ENCODE data around the gene DUSP1.

Gene DUSP1

DNA sequence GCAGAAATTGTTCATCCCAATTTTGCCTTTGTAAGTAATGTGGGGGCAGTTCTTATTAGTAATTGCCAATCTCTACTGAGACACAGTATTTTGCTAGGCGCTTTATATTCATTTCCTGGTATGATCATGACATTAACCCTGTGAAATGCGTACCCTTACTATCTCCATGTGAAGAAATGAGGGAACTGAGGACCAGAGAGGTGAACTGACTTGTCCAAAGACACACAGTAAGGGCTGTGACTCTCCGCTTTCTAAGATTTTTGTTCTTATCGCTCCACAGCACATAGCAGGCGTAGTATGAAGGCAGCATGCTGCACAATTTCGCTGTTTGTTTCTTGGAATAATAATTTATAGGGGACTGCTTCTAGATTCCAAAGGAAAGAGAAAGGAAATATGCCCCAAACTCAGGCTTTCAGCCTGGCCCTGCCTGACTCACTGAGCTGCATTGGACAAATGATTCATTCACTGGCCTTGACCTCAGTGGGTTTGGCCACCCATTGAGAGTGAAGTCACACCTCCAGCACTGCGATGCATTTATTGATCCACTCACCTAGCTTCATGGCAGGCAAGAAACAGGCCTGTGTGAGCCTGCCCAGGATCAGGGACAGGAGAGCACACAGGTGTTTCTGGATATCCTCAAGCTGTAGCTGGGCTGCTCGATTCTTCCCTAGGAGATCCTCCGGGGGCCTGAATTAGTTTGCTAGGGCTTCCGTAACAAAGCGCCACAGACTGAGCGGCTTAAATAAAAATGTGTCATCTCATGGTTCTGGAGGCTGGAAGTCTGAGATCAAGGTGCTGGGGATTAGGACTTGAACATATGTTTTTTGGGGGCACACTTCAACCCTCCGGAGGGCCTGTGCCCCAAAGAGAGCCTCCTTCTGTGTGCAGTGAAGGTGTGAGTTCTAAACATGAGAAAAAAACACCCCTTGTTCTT, 7.2 kb upstream of the DUSP1 start:
- no peaks in the 10 kb centered on the region for H3K9me3 Mint-ChIP-seq
- no peak for ATAC-seq (replicated peaks)
- H3K36me3 Mint-ChIP-seq: peaks cover 0 to 2% of the 10 kb centered on the region in 2 donors
- H3K27me3 Mint-ChIP-seq: no peaks in the 10 kb centered on the region
- peak overlapping the region; percentile 95 for H3K27ac Mint-ChIP-seq
- H3K4me1 Mint-ChIP-seq: peaks cover 33 to 36% of the 10 kb centered on the region in 2 donors
- peak overlapping the region; percentile 70 to 77 for H3K4me3 Mint-ChIP-seq
- DNase-seq: no peak

GRCh38 chr5:172776235-172776594, 5.2 kb upstream of the DUSP1 start:
- Mint-ChIP-seq H3K27me3 (no peaks in the 10 kb centered on the region), H3K27ac (no peak overlapping the region), H3K4me1 (peaks cover 34 to 52% of the 10 kb centered on the region in 2 donors), H3K4me3 (no peak overlapping the region), H3K36me3 (peaks cover 2 to 3% of the 10 kb centered on the region in 2 donors), H3K9me3 (no peaks in the 10 kb centered on the region)
- DNase-seq (no peak), ATAC-seq (replicated peaks) (no peak)

GRCh38 chr5:172775326-172776234, 4.6 kb upstream of the DUSP1 start:
- Mint-ChIP-seq H3K27ac (peak overlapping the region; percentile 25), H3K4me1 (peaks cover 35 to 57% of the 10 kb centered on the region in 2 donors), H3K9me3 (no peaks in the 10 kb centered on the region), H3K36me3 (peaks cover 2 to 3% of the 10 kb centered on the region in 2 donors), H3K4me3 (no peak overlapping the region), H3K27me3 (no peaks in the 10 kb centered on the region)
- DNase-seq (no peak), ATAC-seq (replicated peaks) (no peak)

DNA sequence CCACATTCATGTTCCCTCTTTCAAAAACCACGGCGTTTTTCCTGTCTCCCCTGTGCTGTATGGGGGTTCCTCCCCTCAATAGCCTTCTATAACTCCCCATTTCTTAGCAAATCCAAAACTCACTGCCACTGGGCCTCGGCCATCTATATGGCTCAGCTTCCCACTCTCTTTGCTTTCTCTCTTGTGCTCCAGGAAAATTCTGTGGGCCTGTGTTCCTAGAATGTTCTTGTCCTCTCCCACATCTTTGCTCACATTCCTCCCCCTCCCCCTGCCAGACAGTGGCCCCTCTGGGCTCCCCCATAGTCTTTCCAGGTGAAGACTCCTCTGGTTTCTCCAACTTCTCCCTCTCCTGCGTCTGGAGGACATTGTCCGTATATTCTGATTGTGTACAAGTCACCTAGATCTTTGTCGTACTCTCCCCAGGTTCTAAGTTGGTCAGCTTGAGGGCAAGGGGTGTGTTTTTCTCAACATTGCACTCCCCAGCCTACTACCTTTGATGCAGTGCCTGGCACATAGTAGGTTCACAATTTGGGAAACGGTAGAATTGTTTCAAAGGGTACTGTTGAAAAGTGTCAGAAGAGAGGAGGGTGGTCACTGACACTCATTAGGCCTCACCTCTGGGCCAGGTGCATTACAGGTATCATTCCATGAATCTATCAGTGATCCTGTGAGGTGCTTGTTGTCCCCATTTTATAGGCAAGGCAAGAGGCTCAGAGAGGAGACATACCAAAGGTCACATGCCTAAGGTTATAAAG, 3.7 kb upstream of the DUSP1 start:
- peak overlapping the region; percentile 43 for H3K27ac Mint-ChIP-seq
- no peaks in the 10 kb centered on the region for H3K9me3 Mint-ChIP-seq
- DNase-seq: no peak
- ATAC-seq (replicated peaks): no peak
- H3K4me1 Mint-ChIP-seq: peaks cover 39 to 64% of the 10 kb centered on the region in 2 donors
- H3K27me3 Mint-ChIP-seq: no peaks in the 10 kb centered on the region
- H3K4me3 Mint-ChIP-seq: no peak overlapping the region
- peaks cover 3% of the 10 kb centered on the region in 2 donors for H3K36me3 Mint-ChIP-seq

GRCh38 chr5:172773481-172774469, 2.8 kb upstream of the DUSP1 start:
- H3K27me3 Mint-ChIP-seq: no peaks in the 10 kb centered on the region
- DNase-seq: peak; percentile 42
- peaks cover 44 to 73% of the 10 kb centered on the region in 2 donors for H3K4me1 Mint-ChIP-seq
- peak overlapping the region; percentile 99 for H3K27ac Mint-ChIP-seq
- ATAC-seq (replicated peaks): peak; percentile 48 to 52
- peaks cover 8 to 11% of the 10 kb centered on the region in 2 donors for H3K36me3 Mint-ChIP-seq
- H3K9me3 Mint-ChIP-seq: no peaks in the 10 kb centered on the region
- H3K4me3 Mint-ChIP-seq: peak overlapping the region; percentile 64 to 70

- peak overlapping the region; percentile 99 for H3K27ac Mint-ChIP-seq
- no peaks in the 10 kb centered on the region for H3K27me3 Mint-ChIP-seq
- H3K4me1 Mint-ChIP-seq: peaks cover 37 to 63% of the 10 kb centered on the region in 2 donors
- ATAC-seq (replicated peaks) (peak; percentile 48 to 56), DNase-seq (peak; percentile 79)
- peak overlapping the region; percentile 91 to 97 for H3K4me3 Mint-ChIP-seq
- H3K9me3 Mint-ChIP-seq: no peaks in the 10 kb centered on the region
- peaks cover 17 to 18% of the 10 kb centered on the region in 2 donors for H3K36me3 Mint-ChIP-seq
Observed at GRCh38 chr5:172772112-172772906, 1.3 kb upstream of the DUSP1 start.

- Mint-ChIP-seq H3K4me3 (peak overlapping the region; percentile 91 to 97), H3K4me1 (peaks cover 32 to 63% of the 10 kb centered on the region in 2 donors), H3K27me3 (no peaks in the 10 kb centered on the region), H3K36me3 (peaks cover 17 to 18% of the 10 kb centered on the region in 2 donors), H3K27ac (peak overlapping the region; percentile 99), H3K9me3 (no peaks in the 10 kb centered on the region)
- ATAC-seq (replicated peaks) (peak in 1 of 2 donors; percentile 5), DNase-seq (no peak)
Observed at GRCh38 chr5:172771439-172772111, 580 bp upstream of the DUSP1 start.

DNA sequence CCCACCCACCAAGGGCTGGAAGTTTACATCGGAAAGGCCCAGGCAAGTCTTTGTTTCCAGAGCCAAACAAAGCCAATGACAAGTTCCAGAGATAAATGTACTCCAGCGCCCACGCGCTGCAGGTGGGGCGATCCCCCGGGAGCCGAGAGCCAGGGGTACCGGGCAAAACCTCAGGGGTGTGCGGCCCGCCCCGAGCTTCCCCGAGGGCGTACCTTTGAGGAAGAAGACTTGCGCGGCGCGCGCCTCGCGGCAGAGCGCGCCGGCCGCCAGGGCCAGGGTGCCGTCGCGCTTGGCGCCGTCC, 671 bp downstream of the DUSP1 start:
- Mint-ChIP-seq H3K9me3 (no peaks in the 10 kb centered on the region), H3K4me3 (peak overlapping the region; percentile 91 to 97), H3K27me3 (no peaks in the 10 kb centered on the region), H3K27ac (peak overlapping the region; percentile 95), H3K4me1 (peaks cover 39 to 76% of the 10 kb centered on the region in 2 donors), H3K36me3 (peaks cover 17 to 18% of the 10 kb centered on the region in 2 donors)
- no peak for DNase-seq
- no peak for ATAC-seq (replicated peaks)

GRCh38 chr5:172769616-172770373, 1.2 kb downstream of the DUSP1 start:
- peaks cover 17 to 18% of the 10 kb centered on the region in 2 donors for H3K36me3 Mint-ChIP-seq
- no peaks in the 10 kb centered on the region for H3K27me3 Mint-ChIP-seq
- ATAC-seq (replicated peaks) (no peak), DNase-seq (no peak)
- peak overlapping the region; percentile 95 for H3K27ac Mint-ChIP-seq
- H3K4me3 Mint-ChIP-seq: peak overlapping the region; percentile 91 to 97
- H3K4me1 Mint-ChIP-seq: peaks cover 42 to 80% of the 10 kb centered on the region in 2 donors
- no peaks in the 10 kb centered on the region for H3K9me3 Mint-ChIP-seq

GRCh38 chr5:172769342-172769615, 1.7 kb downstream of the DUSP1 start:
- peaks cover 40 to 76% of the 10 kb centered on the region in 2 donors for H3K4me1 Mint-ChIP-seq
- H3K27ac Mint-ChIP-seq: no peak overlapping the region
- no peaks in the 10 kb centered on the region for H3K9me3 Mint-ChIP-seq
- peak overlapping the region; percentile 91 to 97 for H3K4me3 Mint-ChIP-seq
- ATAC-seq (replicated peaks) (no peak), DNase-seq (no peak)
- no peaks in the 10 kb centered on the region for H3K27me3 Mint-ChIP-seq
- H3K36me3 Mint-ChIP-seq: peaks cover 17 to 18% of the 10 kb centered on the region in 2 donors

DNA sequence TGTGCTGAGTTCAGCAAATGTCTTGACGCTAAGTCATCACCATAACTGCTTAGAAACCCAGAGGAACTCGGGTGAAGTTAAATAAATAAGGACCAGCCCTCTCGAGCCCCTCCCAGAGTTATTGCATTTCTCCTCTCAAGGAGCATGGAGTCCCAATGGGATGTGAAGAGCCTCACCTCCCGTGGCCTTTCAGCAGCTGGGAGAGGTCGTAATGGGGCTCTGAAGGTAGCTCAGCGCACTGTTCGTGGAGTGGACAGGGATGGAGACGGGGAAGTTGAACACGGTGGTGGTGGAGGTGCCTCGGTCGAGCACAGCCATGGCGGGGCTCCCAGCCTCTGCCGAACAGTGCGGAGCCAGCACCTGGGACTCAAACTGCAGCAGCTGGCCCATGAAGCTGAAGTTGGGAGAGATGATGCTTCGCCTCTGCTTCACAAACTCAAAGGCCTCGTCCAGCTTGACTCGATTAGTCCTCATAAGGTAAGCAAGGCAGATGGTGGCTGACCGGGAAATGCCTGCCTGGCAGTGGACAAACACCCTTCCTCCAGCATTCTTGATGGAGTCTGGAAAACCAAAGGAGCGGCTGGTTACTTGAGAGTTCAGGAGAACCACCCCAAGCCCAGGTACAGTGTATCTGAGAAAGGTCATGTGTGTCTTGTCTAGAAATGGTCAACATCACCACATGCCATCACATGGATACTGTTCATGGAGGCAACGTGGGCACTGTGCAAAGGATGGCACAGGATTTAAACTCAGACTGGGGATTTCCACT, 2.2 kb downstream of the DUSP1 start:
- DNase-seq (no peak), ATAC-seq (replicated peaks) (no peak)
- H3K36me3 Mint-ChIP-seq: peaks cover 17 to 18% of the 10 kb centered on the region in 2 donors
- H3K27ac Mint-ChIP-seq: no peak overlapping the region
- H3K4me1 Mint-ChIP-seq: peaks cover 40 to 76% of the 10 kb centered on the region in 2 donors
- no peaks in the 10 kb centered on the region for H3K27me3 Mint-ChIP-seq
- no peaks in the 10 kb centered on the region for H3K9me3 Mint-ChIP-seq
- H3K4me3 Mint-ChIP-seq: peak overlapping the region in 1 of 2 donors; percentile 91

All from stimulated activated naive B cell treated with anti-CD40 and anti-IgM and Interleukin-4, amounts not matched to agents 10 μg/mL and 1 μg/mL and 100 μg/mL, for 72 hours (primary cell).